GM21390 (cell line): Measurements from ENCODE around the gene KANSL3.
"Not testable (repeated sequence)": the region's sequence is repeated elsewhere in the genome, so short reads cannot be mapped to it uniquely, and the experiment has no call there.

Source experiments
- ATAC-seq: cut with Tn5 transposase; IDR thresholded peaks from one replicate; pipeline ENCODE4 v1.9.1; 2021; ENCODE audit not compliant: unreplicated experiment

The KANSL3 gene

GRCh38 chr2:96564026-96564425 lies 74.1 kb downstream of the KANSL3 start:
- no peak for ATAC-seq

GRCh38 chr2:96558485-96558884 lies 79.6 kb downstream of the KANSL3 start:
- no peak for ATAC-seq

GRCh38 chr2:96558061-96558460 lies 80.1 kb downstream of the KANSL3 start:
- ATAC-seq = no peak

- not testable (repeated sequence) for ATAC-seq
Observed at GRCh38 chr2:96557421-96557820, 80.7 kb downstream of the KANSL3 start.

- ATAC-seq = no peak
Observed at GRCh38 chr2:96556441-96557330, 81.4 kb downstream of the KANSL3 start.

GRCh38 chr2:96555146-96555610 lies 82.9 kb downstream of the KANSL3 start:
- ATAC-seq = no peak

- peak; percentile 61 for ATAC-seq
Observed at GRCh38 chr2:96554293-96555145, 83.6 kb downstream of the KANSL3 start.

GRCh38 chr2:96553957-96554292 lies 84.2 kb downstream of the KANSL3 start:
- not testable (repeated sequence) for ATAC-seq

- ATAC-seq = no peak
Observed at GRCh38 chr2:96553176-96553956, 84.7 kb downstream of the KANSL3 start.

GRCh38 chr2:96552315-96553175 lies 85.6 kb downstream of the KANSL3 start:
- no peak for ATAC-seq

GRCh38 chr2:96551605-96552314 lies 86.4 kb downstream of the KANSL3 start:
- no peak for ATAC-seq

GRCh38 chr2:96550787-96551604 lies 87.1 kb downstream of the KANSL3 start:
- no peak for ATAC-seq

GRCh38 chr2:96549967-96550786 lies 87.9 kb downstream of the KANSL3 start:
- no peak for ATAC-seq

GRCh38 chr2:96549466-96549785 lies 88.7 kb downstream of the KANSL3 start:
- no peak for ATAC-seq

- ATAC-seq = no peak
Observed at GRCh38 chr2:96548558-96549465, 89.3 kb downstream of the KANSL3 start.

- no peak for ATAC-seq
Observed at GRCh38 chr2:96547731-96548171, 90.4 kb downstream of the KANSL3 start.

- no peak for ATAC-seq
Observed at GRCh38 chr2:96547203-96547641, 90.9 kb downstream of the KANSL3 start.
